Fibroblast of the conjunctiva (primary cell): ENCODE data around the gene AFF3.

Experiments used
- DNase-seq: peaks from one replicate; pipeline ENCODE4 v3.0.0-alpha.2; 2010; ENCODE audit warnings: low read depth

The AFF3 gene

DNA sequence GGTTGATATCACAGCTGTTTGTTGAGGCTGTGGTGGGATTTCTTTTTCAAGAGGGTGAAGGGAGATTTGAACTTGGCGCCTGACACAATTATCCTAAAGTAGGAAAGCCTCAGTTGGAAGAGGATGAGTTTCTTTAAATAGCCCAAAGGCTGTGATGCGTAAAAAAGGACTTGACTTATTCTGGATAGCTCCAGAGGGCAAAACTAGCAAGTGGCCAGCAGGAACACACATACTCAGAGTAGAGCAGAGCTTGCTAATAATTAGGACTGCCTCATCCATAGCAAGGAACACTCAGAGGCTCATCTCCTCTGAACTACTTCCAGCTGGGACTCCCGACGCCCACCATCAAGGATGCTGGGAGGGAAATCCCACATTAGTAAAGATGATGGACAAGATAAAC lies 74.0 kb downstream of the AFF3 start:
- no peak for DNase-seq

DNA sequence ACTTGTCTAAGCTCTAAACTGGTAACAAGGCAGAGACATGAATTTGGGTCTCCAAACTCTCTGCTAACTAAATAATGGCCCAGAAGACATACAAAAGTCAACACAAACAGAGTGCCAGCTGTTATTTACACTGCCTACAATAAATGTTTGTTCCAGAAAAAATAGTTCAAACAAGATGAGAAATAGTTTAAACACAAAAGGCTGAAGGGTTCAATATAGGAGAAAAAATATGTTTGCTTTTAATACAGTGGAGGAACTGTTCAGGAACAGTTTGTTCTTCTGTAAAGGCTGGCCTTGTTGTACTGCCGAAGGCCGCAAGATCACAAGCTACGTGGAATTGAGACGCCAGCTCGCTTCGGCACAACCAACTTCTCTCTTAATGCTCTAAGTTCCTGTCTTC lies 74.6 kb downstream of the AFF3 start:
- DNase-seq = no peak

DNA sequence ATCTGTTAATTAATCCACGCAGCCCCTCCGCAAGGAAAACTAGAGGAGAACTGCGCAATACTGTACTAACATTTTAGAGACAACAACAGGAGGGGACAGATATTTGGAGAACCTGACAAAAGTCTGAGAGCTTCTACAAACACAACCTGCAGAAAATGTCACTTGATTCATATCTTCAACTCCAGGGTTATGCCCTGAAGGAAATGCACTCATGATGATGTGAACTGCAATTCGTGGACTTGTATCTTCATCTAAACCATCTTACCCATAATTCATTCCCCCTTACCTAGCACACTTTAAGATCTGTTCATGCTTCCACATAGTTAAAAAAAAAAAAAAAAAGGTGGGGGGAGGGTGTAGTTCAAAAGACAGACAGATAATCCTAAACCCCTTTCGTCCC lies 75.5 kb downstream of the AFF3 start:
- DNase-seq = no peak

DNA sequence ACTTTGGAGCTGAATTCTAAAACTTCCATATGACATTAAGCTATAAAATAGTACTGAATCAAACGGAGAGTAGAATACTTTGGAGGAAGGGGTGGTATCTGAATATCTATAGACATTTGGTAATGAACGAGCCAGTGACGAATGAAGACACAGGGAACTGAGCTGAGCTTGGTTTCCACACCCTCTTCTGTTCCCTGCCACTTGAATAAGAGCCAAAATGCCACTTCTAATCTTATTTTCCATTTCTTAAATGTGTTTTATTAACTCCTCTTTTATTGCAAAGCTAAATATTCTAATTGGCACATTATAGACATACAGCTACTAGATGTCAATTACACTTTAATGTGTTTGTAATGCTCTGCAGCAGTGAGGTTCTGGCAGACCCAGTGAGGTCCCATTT lies 76.1 kb downstream of the AFF3 start:
- no peak for DNase-seq

DNA sequence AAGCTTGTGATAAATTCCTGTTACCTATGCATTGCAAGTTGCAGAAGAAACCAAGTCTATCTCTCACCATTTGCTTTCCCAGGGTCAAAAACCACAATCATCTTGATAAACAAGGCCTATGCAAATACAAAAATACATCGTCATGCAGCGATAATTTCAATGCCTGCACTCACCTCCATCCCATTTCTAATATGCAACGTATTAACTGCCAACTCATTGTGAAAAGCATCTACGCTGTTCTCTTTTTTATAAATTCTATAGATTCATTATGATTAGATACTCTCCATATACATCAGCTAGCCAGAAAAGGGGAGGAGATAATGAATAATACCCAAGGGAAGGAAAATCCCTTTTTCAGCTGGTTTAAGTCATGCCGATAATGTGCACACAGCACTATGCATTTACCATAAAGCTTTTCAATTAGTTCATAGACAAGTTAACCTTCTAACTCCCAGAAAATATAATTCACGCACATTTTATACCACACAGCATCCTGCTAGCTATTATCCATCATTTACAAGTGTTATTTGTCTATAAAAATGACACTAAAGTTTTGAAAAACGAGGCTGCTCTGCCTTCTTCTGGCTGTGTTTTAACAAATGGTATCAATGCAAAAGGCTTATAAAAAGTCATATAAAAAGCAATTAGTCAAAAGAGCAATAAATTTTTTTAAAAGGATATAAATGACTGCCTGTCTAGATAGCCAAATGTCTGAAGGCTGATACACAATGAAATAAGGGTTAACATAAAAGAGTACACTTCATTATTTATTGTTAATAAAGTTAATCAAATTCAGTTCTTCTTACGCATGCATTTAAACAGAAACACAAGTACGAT lies 77.6 kb downstream of the AFF3 start:
- DNase-seq = no peak

DNA sequence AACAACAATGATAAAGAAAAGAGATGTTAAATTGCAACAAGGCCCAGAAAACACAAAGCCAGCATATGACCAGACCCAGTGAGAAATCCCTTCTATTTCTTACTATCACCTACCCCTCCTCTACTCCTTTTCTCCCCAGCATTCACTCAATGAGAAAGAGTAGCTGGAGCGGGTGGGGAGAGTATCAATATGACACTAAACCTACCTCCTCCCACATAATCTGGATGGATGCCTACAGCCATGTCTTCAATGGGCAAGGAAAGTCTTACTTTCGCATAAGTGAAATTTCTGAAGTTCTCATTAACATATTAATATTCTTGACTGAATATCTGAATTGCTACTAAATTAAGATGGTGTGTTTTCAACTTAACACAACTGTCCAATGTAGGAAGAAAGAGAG lies 78.2 kb downstream of the AFF3 start:
- DNase-seq = no peak

DNA sequence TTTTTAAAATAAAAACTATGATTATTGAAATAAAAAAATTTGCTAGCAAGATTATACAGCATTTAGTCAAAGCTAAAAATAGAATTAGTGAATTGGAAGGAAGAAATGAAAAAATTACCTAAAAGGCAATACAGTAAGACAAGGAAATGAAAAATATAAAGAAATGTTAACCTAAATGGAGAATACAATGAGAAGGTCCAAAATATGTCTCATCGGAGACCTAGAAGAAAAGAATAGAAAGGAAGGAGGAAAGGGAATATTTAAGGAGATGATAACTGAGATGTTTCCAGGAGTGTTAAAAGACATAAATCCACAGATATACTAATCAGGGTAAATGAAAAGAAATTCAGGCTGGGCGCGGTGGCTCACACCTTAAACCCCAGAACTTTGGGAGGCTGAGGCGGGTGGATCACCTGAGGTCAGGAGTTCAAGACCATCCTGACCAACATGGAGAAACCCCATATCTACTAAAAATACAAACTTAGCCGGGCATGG lies 78.9 kb downstream of the AFF3 start:
- DNase-seq = no peak

DNA sequence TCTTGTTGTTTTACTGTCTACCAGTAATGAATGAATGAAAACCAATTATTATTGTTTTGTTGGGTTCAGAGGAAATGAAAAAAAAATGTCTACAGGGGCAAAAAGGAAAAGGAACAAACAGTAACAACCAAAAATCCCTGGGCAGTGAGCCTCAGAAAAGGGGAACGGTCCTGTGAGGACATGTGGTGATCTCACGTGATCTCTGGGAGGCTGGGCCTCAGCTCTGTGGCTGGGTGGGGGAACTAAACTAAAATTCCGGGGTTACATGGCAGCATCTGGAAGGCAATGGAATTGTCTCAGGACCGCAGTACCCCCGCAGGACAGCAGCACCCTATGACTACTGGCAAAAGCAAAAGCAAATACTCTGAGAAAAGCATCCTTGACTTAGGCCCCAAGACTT lies 80.1 kb downstream of the AFF3 start:
- DNase-seq = no peak

DNA sequence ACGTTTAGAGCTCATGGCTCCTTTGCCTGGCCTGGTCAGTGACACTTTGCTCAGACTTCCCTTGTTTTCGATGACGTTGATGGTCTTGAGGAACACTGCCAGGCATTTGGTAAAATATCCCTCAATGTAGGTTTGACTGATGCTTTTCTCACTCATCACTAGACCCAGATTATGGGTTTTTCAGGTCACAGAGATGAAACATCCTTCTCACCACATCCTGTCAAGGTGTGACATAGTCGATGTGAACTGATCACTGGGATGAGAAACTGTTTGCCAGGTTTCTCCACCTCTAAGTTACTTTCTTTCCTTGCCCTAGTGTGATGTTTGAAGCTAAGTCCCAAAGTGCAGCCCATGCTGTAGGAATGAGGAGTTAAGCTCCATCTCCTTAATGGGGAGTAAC lies 81.5 kb downstream of the AFF3 start:
- no peak for DNase-seq

GRCh38 chr2:100059638-100060037 lies 82.8 kb downstream of the AFF3 start:
- no peak for DNase-seq

- no peak for DNase-seq
These were observed 84.5 kb downstream of the AFF3 start for GRCh38 chr2:100057901-100058261.

- no peak for DNase-seq
These were observed 88.0 kb downstream of the AFF3 start for GRCh38 chr2:100054426-100054825.

- no peak for DNase-seq
These were observed 89.1 kb downstream of the AFF3 start for GRCh38 chr2:100053087-100053885.

GRCh38 chr2:100052650-100053049 lies 89.7 kb downstream of the AFF3 start:
- no peak for DNase-seq

DNA sequence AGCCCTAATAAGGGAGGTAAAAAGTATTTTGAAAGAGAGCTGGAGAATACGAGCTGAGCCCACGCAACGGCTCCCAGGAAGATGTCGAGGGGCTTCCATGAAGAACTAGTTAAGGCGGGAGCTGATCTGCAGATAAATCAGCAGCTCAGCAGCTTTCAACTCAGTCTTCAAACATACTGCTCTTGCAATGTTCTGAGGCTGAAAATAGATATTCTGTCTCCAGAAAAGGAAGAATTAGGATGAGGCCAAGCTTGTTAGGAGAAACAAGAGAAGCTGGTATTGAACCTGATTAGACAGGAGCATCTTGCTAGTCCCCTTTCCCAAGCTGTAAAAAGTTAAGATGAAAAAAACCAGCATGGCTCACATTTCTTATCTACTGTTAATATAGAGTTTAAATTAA lies 91.1 kb downstream of the AFF3 start:
- no peak for DNase-seq

DNA sequence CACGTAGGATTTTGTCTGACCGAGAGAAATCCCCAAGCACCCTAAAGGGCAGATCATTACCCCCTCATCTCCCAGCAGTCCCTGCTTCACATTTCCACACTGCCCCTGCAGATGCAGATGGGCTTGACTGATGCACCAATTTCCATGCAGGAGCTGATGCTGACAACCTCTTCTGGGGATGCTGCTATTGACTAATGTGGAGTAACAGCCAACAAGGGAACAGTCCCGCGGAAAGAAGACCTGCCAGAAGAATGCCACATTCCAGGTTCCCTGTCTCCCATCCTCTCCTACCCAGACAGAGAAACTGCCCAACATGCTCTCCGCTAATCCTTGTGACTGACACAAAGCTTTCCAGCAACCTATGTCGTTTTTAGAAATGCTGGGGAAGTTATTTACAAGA lies 91.7 kb downstream of the AFF3 start:
- no peak for DNase-seq

GRCh38 chr2:100046961-100047947 lies 95.1 kb downstream of the AFF3 start:
- no peak for DNase-seq

- DNase-seq = no peak
These were observed 97.4 kb downstream of the AFF3 start for GRCh38 chr2:100045000-100045399.

GRCh38 chr2:100043891-100044255 lies 98.5 kb downstream of the AFF3 start:
- no peak for DNase-seq

DNA sequence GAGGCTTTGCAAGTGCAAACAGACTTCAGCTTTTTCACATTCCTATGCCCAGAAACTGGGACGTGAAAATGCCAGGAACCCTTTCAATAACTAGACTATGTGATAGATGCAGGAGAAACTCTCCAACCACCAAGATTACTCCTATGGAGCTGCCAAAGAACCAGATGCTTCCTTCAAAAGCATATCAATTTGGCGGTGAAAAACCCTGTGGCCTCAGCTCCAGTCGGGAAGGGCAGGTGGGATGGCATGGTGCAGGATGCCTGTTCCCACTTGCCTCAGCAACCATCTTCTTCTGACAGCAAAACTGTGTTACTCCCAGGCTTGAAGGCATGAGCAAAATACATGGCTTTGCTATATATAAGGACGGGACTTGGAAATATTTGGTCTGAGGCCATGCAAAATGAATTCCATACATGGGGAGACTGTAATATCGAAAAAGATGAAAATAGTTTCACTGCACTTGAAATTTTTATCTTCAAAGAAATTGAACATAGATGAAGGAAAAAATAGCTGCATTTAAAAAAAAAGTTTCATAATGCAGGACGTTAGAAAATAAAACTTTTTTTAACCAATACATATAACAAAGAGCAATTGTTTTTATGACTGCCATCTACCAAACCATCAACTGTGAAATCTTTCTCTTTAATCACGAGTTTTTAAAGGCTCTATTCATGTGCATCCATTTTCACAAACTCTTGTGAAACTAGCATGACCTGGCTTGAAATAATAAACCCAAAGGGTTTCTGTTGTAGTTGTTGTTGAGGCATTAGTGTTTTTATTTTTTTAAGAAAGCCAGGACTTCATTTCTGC lies 99.1 kb downstream of the AFF3 start:
- DNase-seq = no peak

- no peak for DNase-seq
These were observed 99.8 kb downstream of the AFF3 start for GRCh38 chr2:100042562-100042961.
